Activated T-helper 17 cell treated with anti-CD3 and anti-CD28 coated beads, Interleukin-2, amount 50 U/mL, for 72 hours (primary cell): ENCODE data around the gene ZNF786. TPM values are rescaled to one million over a fixed set of nuclear protein-coding genes. Genes with fewer than 3 reads are reported as not detected.
"Not testable (repeated sequence)": the region's sequence is repeated elsewhere in the genome, so short reads cannot be mapped to it uniquely, and the experiment has no call there.

ENCODE experiments used
- ATAC-seq: fragments of 150-1000 bp; cut with Tn5 transposase; replicated peaks from 2 replicates; pipeline ENCODE4 v1.10.0; 2021; ENCODE audit warnings: mild to moderate bottlenecking, moderate library complexity
- H3K27ac Mint-ChIP-seq: one replicate; pipeline ENCODE4 v1.8.0; 2022; ENCODE audit warnings: mixed read lengths
- H3K27me3 Mint-ChIP-seq: one replicate; pipeline ENCODE4 v1.8.0; 2022; ENCODE audit warnings: mixed read lengths
- H3K36me3 Mint-ChIP-seq: one replicate; pipeline ENCODE4 v1.8.0; 2022; ENCODE audit warnings: low read depth, mild to moderate bottlenecking, mixed read lengths
- H3K4me1 Mint-ChIP-seq: one replicate; pipeline ENCODE4 v1.8.0; 2022; ENCODE audit warnings: mixed read lengths
- H3K4me3 Mint-ChIP-seq: one replicate; pipeline ENCODE4 v1.8.0; 2022; ENCODE audit warnings: mild to moderate bottlenecking, mixed read lengths
- H3K9me3 Mint-ChIP-seq: one replicate; pipeline ENCODE4 v1.8.0; 2022; ENCODE audit warnings: mixed read lengths
- total RNA-seq, 2 donors: library from RNA; stranded (reverse); gene quantifications; one replicate each; pipeline ENCODE4 v1.2.3, GENCODE V29; 2022

ZNF786 gene
- total RNA-seq, 2 donors from 2014 or later, result 4.9 to 5.7 TPM

DNA sequence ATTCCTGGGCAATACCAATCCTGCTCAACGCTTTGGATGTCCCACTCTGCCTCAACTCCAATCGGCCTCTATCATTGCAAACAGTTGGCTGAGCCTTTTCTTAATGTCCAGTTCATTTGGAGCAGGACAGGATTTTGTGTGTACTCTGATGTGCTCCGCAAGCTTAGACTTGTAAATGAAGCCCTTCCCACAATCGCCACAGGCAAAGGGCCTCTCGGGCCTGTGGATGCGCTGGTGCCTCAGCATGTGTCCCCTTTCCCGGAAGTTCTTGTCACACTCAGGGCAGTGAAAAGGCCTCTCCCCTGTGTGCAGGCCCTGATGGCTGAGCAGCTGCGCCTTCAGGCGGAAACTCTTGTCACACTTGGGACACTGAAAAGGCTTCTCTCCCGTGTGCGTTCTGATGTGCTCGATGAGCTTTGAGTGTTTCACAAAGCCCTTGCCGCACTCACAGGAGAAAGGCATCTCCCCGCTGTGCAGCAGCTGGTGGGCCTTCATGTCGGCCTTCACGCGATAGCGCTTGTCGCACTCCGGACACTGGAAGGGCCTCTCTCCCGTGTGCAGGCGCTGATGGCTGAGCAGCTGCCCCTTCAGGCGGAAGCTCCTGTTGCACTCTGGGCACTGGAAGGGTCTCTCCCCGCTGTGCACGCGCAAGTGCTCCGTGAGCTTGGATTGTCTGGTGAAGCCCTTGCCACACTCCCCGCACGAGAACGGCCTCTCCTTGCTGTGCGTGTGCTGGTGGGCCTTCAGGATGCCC is 20.0 kb downstream of the ZNF786 start:
- Mint-ChIP-seq H3K4me1 (no peaks in the 10 kb centered on the region), H3K36me3 (peaks cover 49% of the 10 kb centered on the region), H3K4me3 (no peak overlapping the region), H3K9me3 (no peaks in the 10 kb centered on the region), H3K27ac (no peak overlapping the region), H3K27me3 (no peaks in the 10 kb centered on the region)
- ATAC-seq, result no peak

DNA sequence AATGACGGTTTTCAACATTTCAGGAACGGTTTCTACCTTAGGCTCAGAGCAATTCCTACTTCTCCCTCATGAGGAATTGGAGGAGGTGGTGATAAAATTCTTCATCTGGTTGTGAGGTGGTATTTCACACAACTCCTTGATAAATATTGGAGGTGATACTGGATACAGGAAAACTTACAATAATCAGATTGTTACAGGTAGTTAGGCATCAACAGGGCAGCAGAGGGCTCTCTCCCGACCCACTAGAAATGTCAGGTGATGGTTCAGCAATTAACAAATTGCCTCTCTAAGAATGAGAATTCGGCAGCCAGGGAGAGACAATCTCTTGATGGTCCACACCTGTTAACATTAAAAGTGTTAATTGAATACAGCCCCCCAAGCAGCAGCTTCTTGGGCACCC is 22.6 kb downstream of the ZNF786 start:
- H3K4me1 Mint-ChIP-seq, result no peaks in the 10 kb centered on the region
- H3K27me3 Mint-ChIP-seq, result no peaks in the 10 kb centered on the region
- H3K27ac Mint-ChIP-seq, result peak overlapping the region; percentile 33
- no peak overlapping the region for H3K4me3 Mint-ChIP-seq
- ATAC-seq, result no peak
- H3K9me3 Mint-ChIP-seq, result no peaks in the 10 kb centered on the region
- H3K36me3 Mint-ChIP-seq, result peaks cover 36% of the 10 kb centered on the region

DNA sequence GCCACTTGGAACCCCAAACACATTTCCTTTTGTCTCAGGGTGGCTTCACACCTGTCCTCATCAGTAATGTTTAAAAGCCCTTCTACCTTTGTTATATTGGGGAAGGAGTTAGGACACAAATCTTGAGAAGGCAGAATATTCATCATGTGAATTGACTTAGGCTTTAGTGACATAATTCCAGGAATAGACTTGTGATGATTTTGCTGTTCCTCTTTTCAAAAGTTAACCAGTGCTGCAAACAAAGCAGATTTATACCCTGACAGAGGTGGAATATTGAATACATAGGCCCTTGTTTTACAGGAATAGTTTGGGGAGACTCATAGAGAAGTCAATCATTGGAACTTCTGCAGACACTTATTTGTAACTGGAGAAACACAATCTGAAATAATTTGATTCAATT is 27.0 kb downstream of the ZNF786 start:
- H3K27me3 Mint-ChIP-seq, result no peaks in the 10 kb centered on the region
- peaks cover 8% of the 10 kb centered on the region for H3K36me3 Mint-ChIP-seq
- no peak for ATAC-seq
- H3K4me1 Mint-ChIP-seq, result no peaks in the 10 kb centered on the region
- no peaks in the 10 kb centered on the region for H3K9me3 Mint-ChIP-seq
- H3K27ac Mint-ChIP-seq, result no peak overlapping the region
- H3K4me3 Mint-ChIP-seq, result no peak overlapping the region

DNA sequence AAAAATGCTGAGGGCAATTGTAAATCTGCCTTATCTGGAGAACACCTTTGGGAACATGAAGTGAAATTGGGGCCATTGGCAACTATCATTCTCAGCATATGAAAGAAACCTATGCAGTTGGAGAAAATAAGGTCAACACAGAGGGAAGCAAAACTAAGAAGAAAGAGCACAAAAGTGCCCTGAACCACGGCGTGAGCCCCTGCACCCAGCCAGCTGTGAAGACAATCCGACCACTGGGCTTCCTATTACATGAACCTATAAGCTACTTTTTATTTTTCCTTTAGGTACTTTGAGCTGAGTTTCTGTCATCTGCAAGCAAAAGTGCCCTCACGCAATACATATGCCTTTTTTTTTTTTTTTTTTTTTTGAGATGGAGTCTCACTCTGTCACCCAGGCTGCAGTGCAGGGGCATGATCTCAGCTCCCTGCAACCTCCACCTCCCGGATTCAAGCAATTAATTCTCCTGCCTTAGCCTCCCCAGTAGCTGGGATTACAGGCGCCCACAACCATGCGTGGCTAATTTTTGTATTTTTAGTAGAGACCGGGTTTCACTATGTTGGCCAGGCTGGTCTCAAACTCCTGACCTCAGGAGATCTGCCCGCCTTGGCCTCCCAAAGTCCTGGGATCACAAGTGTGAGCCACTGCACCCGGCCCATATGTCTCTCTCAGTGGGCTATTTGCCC is 28.2 kb downstream of the ZNF786 start:
- not testable (repeated sequence) for H3K9me3 Mint-ChIP-seq, H3K27me3 Mint-ChIP-seq, H3K4me1 Mint-ChIP-seq

DNA sequence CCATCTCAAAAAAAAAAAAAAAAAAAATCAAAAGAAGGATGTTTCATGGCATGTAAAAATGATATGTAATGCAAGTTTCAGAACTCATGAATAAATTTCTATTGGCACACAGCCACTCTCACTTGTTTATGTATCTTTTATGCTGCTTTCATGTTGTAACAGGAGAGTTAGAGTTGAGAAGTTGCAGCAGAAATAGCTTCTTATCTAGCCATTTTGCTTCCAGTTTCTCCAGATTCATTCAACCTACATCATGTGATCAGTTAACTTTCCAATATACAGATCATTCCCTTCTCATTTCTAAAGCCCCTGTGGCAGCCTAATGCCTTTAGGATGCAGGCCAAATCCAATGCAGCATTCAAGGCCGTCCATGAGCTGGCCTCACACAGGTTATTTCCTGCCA is 30.4 kb downstream of the ZNF786 start:
- Mint-ChIP-seq H3K4me3 (no peak overlapping the region), H3K36me3 (no peaks in the 10 kb centered on the region), H3K9me3 (no peaks in the 10 kb centered on the region), H3K27me3 (no peaks in the 10 kb centered on the region), H3K4me1 (no peaks in the 10 kb centered on the region), H3K27ac (no peak overlapping the region)
- ATAC-seq, result no peak

More for the DNA sequence above, 28.2 kb downstream of the ZNF786 start:
- not testable (repeated sequence) for ATAC-seq, H3K27ac Mint-ChIP-seq, H3K36me3 Mint-ChIP-seq, H3K4me3 Mint-ChIP-seq

DNA sequence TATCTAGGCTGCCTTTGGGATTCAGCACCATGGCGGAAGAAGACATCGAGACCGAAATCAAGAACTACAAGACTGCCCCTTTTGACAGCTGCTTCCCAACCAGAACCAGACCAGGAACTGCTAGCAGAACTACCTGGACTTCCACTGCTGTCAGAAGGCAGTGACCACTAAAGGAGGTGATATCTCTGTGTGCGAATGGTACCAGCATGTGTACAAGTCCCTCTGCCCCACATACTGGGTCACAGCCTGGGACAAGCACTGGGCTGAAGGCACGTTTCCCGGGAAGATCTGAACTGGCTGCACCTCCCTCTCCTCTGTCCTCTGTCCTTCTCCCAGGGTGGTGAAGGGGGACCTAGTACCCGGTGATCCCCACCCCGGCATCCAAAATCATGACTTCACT is 36.6 kb downstream of the ZNF786 start:
- Mint-ChIP-seq H3K27ac (no peak overlapping the region), H3K9me3 (no peaks in the 10 kb centered on the region), H3K4me3 (no peak overlapping the region), H3K4me1 (no peaks in the 10 kb centered on the region), H3K27me3 (peaks cover 3% of the 10 kb centered on the region), H3K36me3 (no peaks in the 10 kb centered on the region)
- ATAC-seq, result no peak

DNA sequence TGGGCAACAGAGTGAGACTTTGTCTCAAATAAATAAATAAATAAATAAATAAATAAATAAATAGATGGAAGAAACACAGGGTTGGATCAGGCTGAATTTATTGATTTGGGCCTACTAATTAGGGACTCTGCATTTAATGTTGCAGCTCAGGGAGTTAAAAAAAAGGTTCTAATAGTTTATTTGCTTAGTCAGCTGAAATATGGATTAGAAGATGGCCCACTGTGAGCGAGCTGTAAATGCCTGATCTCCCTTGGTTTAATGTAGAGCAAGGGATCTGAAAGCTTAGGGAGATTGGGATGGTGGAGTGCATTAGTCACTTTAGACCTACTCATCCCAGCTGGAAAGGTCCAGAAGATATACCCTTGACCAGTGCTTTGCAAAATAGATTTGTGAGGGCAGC is 37.1 kb downstream of the ZNF786 start:
- no peak overlapping the region for H3K27ac Mint-ChIP-seq
- H3K4me1 Mint-ChIP-seq, result no peaks in the 10 kb centered on the region
- H3K36me3 Mint-ChIP-seq, result no peaks in the 10 kb centered on the region
- H3K4me3 Mint-ChIP-seq, result no peak overlapping the region
- no peaks in the 10 kb centered on the region for H3K9me3 Mint-ChIP-seq
- ATAC-seq, result no peak
- peaks cover 3% of the 10 kb centered on the region for H3K27me3 Mint-ChIP-seq

DNA sequence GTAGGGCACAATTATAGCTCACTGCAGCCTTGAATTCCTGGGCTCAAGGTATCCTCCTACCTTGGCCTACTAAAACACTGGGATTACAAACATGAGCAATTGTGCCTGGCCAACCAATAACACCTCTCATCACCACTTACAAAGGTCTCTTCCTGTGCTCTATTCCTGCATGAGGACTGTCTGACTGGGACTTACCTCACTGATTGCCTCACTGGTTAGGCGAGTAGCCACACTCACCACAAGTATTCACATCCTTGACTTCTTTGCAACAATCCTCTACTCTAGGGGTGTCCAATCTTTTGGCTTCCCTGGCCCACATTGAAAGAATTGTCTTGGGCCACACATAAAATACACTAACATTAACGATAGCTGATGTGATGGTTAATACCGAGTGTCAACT is 39.6 kb downstream of the ZNF786 start:
- H3K4me3 Mint-ChIP-seq, result no peak overlapping the region
- H3K4me1 Mint-ChIP-seq, result no peaks in the 10 kb centered on the region
- H3K27me3 Mint-ChIP-seq, result peaks cover 3% of the 10 kb centered on the region
- no peak overlapping the region for H3K27ac Mint-ChIP-seq
- no peaks in the 10 kb centered on the region for H3K36me3 Mint-ChIP-seq
- H3K9me3 Mint-ChIP-seq, result no peaks in the 10 kb centered on the region
- ATAC-seq, result no peak

DNA sequence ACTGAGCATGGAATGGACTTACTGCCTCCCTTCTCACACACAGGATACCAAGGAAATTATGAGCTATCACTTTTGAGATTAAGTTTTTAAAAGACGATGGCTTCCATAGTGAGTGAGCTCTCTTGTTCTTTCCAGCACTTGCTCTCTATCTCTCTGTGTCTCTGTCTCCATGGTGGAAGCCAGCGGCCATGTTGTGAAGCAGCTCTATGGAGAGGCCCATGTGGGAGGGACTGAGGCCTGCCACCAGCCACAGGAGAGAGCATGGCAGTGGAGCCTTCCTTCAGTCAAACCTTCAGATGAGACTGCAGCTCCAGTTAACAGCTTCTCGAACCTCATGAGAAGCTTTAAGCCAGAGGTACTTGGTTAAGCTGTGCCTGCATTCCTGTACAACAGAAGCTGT is 41.7 kb downstream of the ZNF786 start:
- Mint-ChIP-seq H3K36me3 (no peaks in the 10 kb centered on the region), H3K27me3 (peaks cover 3% of the 10 kb centered on the region), H3K4me3 (no peak overlapping the region), H3K27ac (no peak overlapping the region), H3K9me3 (no peaks in the 10 kb centered on the region), H3K4me1 (no peaks in the 10 kb centered on the region)
- no peak for ATAC-seq

DNA sequence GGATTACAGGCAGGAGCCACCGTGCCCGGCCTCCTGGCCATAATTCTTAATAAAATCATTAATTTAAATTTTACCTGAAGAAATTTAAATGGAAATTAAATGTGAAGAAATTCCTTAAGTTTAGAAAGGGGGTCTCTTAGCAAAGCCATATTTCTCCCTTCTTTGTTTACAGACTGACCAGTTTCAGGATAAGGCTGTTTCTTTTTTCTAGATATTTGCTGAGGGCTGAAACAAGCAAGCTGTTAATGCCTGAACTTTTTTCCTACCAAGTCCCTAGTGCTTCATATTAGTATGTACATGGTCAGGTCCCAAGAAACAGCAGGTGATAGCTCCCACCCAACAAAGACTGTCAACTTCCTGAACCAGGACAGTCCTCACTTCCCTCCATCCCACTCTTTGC is 44.1 kb downstream of the ZNF786 start:
- Mint-ChIP-seq H3K9me3 (no peaks in the 10 kb centered on the region), H3K4me3 (no peak overlapping the region), H3K27me3 (peaks cover 3% of the 10 kb centered on the region)

DNA sequence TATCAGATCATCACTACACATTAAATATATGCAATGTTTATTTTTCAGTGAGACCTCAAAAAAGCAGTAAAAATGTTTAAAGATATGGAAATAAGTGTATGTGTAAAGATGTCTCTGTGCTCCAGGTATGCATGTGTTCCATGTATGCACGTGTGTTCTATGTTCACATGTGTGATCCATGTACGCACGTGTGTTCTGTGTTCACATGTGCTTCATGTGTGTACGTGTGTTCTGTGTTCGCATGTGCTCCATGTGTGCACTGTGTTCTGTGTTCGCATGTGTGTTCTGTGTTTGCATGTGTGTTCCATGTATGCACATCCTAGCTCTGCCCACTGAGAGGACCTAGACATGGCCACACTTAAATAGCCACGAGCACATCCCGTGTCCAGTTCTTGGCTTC is 46.6 kb downstream of the ZNF786 start:
- no peaks in the 10 kb centered on the region for H3K9me3 Mint-ChIP-seq

More for the DNA sequence above, 44.1 kb downstream of the ZNF786 start:
- no peak for ATAC-seq
- Mint-ChIP-seq H3K27ac (no peak overlapping the region), H3K36me3 (no peaks in the 10 kb centered on the region), H3K4me1 (no peaks in the 10 kb centered on the region)

DNA sequence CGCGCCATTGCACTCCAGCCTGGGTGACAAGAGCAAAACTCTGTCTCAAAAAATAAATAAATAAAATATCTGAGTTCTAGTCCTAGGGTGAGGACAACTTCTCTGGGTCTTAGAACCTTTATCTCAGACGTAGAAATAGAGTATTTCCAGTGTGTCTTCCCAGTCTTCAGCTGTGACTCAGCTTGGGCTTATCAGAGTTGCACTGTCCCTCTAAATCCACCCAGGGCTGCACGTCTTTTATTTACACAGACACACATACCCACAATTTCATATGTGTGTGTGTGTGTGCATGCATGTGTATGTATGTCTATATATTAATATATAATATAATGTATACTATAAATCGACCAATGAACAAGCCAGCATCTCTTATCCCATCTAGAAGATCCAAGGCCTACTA is 49.2 kb downstream of the ZNF786 start:
- Mint-ChIP-seq H3K27me3 (no peaks in the 10 kb centered on the region), H3K9me3 (no peaks in the 10 kb centered on the region), H3K4me3 (no peak overlapping the region), H3K36me3 (no peaks in the 10 kb centered on the region), H3K4me1 (no peaks in the 10 kb centered on the region), H3K27ac (no peak overlapping the region)
- no peak for ATAC-seq

More for the DNA sequence above, 46.6 kb downstream of the ZNF786 start:
- H3K4me3 Mint-ChIP-seq, result no peak overlapping the region
- no peaks in the 10 kb centered on the region for H3K27me3 Mint-ChIP-seq
- no peaks in the 10 kb centered on the region for H3K4me1 Mint-ChIP-seq
- H3K27ac Mint-ChIP-seq, result no peak overlapping the region
- ATAC-seq, result no peak
- H3K36me3 Mint-ChIP-seq, result no peaks in the 10 kb centered on the region

DNA sequence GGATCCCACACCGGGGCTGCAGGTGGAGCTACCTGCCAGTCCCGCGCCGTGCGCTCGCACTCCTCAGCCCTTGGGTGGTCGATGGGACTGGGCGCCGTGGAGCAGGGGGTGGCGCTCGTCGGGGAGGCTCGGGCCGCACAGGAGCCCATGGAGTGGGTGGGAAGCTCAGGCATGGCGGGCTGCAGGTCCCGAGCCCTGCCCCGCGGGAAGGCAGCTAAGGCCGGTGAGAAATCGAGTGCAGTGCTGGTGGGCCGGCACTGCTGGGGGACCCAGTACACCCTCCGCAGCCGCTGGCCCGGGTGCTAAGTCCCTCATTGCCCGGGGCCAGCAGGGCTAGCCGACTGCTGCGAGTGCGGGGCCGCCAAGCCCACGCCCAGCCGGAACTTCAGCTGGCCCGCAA is 51.9 kb downstream of the ZNF786 start:
- H3K27ac Mint-ChIP-seq, H3K4me3 Mint-ChIP-seq, H3K36me3 Mint-ChIP-seq, H3K4me1 Mint-ChIP-seq, H3K27me3 Mint-ChIP-seq, ATAC-seq, H3K9me3 Mint-ChIP-seq: not testable (repeated sequence)

DNA sequence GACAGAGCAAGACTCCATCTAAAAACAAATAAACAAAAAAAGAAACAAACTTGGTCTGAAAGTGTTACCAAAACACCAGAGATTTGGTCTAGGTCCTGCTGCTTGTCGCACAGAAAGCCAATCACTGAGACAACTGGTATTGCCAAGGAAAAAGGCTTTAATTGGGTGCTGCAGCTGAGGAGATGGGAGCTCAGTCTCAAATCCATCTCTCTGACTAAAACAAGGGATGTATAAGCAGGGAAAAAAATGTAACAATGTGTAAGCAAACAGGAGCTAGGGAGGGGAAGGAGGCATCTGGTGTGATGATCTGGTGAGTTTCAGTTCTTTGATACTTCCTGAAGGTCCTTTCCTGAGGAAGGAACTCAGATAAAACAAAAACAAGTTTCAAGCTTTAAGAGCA is 53.8 kb downstream of the ZNF786 start:
- H3K27me3 Mint-ChIP-seq, result no peaks in the 10 kb centered on the region
- ATAC-seq, result no peak
- H3K27ac Mint-ChIP-seq, result no peak overlapping the region
- no peaks in the 10 kb centered on the region for H3K36me3 Mint-ChIP-seq
- H3K9me3 Mint-ChIP-seq, result no peaks in the 10 kb centered on the region
- no peak overlapping the region for H3K4me3 Mint-ChIP-seq
- H3K4me1 Mint-ChIP-seq, result no peaks in the 10 kb centered on the region

DNA sequence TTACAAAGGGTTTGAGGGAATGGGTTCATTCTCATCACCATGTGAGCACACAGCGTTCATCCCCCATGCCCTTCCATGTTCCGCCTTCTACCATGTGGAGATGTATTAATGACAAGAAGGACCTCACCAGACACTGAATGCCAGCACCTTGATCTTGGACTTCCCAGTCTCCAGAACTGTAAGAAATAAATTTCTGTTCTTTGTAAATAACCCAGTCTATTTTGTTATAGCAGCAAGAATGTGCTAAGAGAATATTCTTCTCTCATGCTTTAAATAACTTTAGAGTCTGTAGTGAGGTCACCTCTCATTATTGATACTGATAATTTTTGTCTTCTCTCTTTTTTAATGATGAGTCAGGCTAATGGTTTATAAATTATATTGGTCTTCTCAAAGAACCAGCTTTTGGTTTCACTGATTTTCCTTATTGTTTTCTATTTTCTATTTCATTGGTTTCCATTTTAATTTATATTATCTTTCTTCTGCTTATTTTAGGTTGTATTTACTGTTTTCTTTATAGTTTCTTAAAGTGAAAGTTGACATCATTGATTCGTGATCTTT is 59.1 kb downstream of the ZNF786 start:
- no peak for ATAC-seq
- Mint-ChIP-seq H3K27ac (no peak overlapping the region), H3K4me1 (peaks cover 4% of the 10 kb centered on the region), H3K36me3 (peaks cover 8% of the 10 kb centered on the region), H3K4me3 (no peak overlapping the region), H3K27me3 (no peaks in the 10 kb centered on the region), H3K9me3 (no peaks in the 10 kb centered on the region)
